HEK293 (cell line): ENCODE results near the gene GAB3.
"Not testable (repeated sequence)": the region's sequence is repeated elsewhere in the genome, so short reads cannot be mapped to it uniquely, and the experiment has no call there.

Experiments used
- ZNF175 ChIP-seq: fragments of 450-650 bp; formaldehyde crosslinking; IDR thresholded peaks from 2 replicates; pipeline ENCODE4 v1.5.1; 2016; ENCODE audit warnings: missing biosample characterization, missing genetic modification characterization
- ZNF184 ChIP-seq: fragments of 450-650 bp; IDR thresholded peaks from 2 replicates; pipeline ENCODE4 v1.5.1; 2018; ENCODE audit warnings: missing biosample characterization, mild to moderate bottlenecking, missing genetic modification characterization
- ZNF433 ChIP-seq: fragments of 450-650 bp; formaldehyde crosslinking; IDR thresholded peaks from 2 replicates; pipeline ENCODE4 v1.5.1; 2016; ENCODE audit warnings: missing biosample characterization, missing genetic modification characterization, low read depth
- ZNF530 ChIP-seq: fragments of 450-650 bp; formaldehyde crosslinking; IDR thresholded peaks from 2 replicates; pipeline ENCODE4 v1.5.1; 2016; ENCODE audit warnings: low read depth, missing biosample characterization, missing genetic modification characterization
- ZNF549 ChIP-seq: fragments of 450-650 bp; IDR thresholded peaks from 2 replicates; pipeline ENCODE4 v1.5.1; 2018; ENCODE audit warnings: missing biosample characterization, missing genetic modification characterization, mild to moderate bottlenecking, inconsistent platforms, moderate library complexity
- TF ChIP-seq, protein P1 (sequence below): fragments of 450-650 bp; formaldehyde crosslinking; IDR thresholded peaks from 2 replicates; pipeline ENCODE4 v1.5.1; 2016; ENCODE audit warnings: missing biosample characterization, missing genetic modification characterization
- TF ChIP-seq, protein P2 (sequence below): fragments of 450-650 bp; formaldehyde crosslinking; IDR thresholded peaks from 2 replicates; pipeline ENCODE4 v1.5.1; 2016; ENCODE audit warnings: missing biosample characterization, missing genetic modification characterization
- TF ChIP-seq, protein P3 (sequence below): fragments of 450-650 bp; formaldehyde crosslinking; IDR thresholded peaks from 2 replicates; pipeline ENCODE4 v1.5.1; 2016; ENCODE audit warnings: missing biosample characterization, missing genetic modification characterization
- TF ChIP-seq, protein P4 (sequence below): fragments of 450-650 bp; formaldehyde crosslinking; IDR thresholded peaks from 2 replicates; pipeline ENCODE4 v1.5.1; 2016; ENCODE audit warnings: missing biosample characterization, missing genetic modification characterization
- TF ChIP-seq, protein P5 (sequence below): sonication (generic); formaldehyde crosslinking; IDR thresholded peaks from 2 replicates; pipeline ENCODE4 v1.8.1; 2022; ENCODE audit warnings: mild to moderate bottlenecking, moderate library complexity, missing genetic modification reagents
- TF ChIP-seq, protein P6 (sequence below): fragments of 450-650 bp; formaldehyde crosslinking; IDR thresholded peaks from 2 replicates; pipeline ENCODE4 v1.5.1; 2016; ENCODE audit warnings: missing biosample characterization, missing genetic modification characterization, borderline replicate concordance

DNA sequence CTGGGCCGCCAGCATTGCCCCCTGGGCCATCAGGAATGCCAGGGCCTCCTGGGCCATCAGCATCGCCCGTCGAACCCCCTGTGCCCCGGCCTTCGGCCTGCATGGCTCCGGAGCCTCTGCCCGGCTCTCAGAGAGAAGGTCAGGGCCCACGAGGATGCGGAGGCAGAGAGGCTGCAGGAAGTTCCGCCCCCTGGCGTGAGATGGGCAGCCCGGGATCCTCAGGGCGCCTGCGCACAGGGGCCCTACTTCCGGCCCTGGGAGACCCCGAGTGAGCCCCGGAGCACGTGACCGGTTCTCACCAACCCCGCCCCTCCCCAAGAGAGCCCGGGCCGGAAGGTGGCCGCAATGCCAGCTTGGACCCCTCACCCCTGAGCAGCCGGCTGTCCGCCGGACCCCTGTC, 97.5 kb downstream of the GAB3 start, which contains the start of gene CTAG2:
- TF ChIP-seq, protein P1, sequence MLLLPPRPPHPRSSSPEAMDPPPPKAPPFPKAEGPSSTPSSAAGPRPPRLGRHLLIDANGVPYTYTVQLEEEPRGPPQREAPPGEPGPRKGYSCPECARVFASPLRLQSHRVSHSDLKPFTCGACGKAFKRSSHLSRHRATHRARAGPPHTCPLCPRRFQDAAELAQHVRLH (tag by site-specific recombination), result not testable (repeated sequence)
- TF ChIP-seq, protein P2, sequence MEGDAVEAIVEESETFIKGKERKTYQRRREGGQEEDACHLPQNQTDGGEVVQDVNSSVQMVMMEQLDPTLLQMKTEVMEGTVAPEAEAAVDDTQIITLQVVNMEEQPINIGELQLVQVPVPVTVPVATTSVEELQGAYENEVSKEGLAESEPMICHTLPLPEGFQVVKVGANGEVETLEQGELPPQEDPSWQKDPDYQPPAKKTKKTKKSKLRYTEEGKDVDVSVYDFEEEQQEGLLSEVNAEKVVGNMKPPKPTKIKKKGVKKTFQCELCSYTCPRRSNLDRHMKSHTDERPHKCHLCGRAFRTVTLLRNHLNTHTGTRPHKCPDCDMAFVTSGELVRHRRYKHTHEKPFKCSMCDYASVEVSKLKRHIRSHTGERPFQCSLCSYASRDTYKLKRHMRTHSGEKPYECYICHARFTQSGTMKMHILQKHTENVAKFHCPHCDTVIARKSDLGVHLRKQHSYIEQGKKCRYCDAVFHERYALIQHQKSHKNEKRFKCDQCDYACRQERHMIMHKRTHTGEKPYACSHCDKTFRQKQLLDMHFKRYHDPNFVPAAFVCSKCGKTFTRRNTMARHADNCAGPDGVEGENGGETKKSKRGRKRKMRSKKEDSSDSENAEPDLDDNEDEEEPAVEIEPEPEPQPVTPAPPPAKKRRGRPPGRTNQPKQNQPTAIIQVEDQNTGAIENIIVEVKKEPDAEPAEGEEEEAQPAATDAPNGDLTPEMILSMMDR (tag by site-specific recombination), result not testable (repeated sequence)
- TF ChIP-seq, protein P3, sequence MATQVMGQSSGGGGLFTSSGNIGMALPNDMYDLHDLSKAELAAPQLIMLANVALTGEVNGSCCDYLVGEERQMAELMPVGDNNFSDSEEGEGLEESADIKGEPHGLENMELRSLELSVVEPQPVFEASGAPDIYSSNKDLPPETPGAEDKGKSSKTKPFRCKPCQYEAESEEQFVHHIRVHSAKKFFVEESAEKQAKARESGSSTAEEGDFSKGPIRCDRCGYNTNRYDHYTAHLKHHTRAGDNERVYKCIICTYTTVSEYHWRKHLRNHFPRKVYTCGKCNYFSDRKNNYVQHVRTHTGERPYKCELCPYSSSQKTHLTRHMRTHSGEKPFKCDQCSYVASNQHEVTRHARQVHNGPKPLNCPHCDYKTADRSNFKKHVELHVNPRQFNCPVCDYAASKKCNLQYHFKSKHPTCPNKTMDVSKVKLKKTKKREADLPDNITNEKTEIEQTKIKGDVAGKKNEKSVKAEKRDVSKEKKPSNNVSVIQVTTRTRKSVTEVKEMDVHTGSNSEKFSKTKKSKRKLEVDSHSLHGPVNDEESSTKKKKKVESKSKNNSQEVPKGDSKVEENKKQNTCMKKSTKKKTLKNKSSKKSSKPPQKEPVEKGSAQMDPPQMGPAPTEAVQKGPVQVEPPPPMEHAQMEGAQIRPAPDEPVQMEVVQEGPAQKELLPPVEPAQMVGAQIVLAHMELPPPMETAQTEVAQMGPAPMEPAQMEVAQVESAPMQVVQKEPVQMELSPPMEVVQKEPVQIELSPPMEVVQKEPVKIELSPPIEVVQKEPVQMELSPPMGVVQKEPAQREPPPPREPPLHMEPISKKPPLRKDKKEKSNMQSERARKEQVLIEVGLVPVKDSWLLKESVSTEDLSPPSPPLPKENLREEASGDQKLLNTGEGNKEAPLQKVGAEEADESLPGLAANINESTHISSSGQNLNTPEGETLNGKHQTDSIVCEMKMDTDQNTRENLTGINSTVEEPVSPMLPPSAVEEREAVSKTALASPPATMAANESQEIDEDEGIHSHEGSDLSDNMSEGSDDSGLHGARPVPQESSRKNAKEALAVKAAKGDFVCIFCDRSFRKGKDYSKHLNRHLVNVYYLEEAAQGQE (tag by site-specific recombination), result not testable (repeated sequence)
- TF ChIP-seq, protein P4, sequence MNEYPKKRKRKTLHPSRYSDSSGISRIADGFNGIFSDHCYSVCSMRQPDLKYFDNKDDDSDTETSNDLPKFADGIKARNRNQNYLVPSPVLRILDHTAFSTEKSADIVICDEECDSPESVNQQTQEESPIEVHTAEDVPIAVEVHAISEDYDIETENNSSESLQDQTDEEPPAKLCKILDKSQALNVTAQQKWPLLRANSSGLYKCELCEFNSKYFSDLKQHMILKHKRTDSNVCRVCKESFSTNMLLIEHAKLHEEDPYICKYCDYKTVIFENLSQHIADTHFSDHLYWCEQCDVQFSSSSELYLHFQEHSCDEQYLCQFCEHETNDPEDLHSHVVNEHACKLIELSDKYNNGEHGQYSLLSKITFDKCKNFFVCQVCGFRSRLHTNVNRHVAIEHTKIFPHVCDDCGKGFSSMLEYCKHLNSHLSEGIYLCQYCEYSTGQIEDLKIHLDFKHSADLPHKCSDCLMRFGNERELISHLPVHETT, result not testable (repeated sequence)
- TF ChIP-seq ZNF433; ZNF549 (tag by site-specific recombination); ZNF184 (tag by site-specific recombination); ZNF175 (tag by site-specific recombination); ZNF530 (tag by site-specific recombination): not testable (repeated sequence)
- TF ChIP-seq, protein P5, sequence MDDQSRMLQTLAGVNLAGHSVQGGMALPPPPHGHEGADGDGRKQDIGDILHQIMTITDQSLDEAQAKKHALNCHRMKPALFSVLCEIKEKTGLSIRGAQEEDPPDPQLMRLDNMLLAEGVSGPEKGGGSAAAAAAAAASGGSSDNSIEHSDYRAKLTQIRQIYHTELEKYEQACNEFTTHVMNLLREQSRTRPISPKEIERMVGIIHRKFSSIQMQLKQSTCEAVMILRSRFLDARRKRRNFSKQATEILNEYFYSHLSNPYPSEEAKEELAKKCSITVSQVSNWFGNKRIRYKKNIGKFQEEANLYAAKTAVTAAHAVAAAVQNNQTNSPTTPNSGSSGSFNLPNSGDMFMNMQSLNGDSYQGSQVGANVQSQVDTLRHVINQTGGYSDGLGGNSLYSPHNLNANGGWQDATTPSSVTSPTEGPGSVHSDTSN (CRISPR knock-in tag), result not testable (repeated sequence)
- TF ChIP-seq, protein P6, sequence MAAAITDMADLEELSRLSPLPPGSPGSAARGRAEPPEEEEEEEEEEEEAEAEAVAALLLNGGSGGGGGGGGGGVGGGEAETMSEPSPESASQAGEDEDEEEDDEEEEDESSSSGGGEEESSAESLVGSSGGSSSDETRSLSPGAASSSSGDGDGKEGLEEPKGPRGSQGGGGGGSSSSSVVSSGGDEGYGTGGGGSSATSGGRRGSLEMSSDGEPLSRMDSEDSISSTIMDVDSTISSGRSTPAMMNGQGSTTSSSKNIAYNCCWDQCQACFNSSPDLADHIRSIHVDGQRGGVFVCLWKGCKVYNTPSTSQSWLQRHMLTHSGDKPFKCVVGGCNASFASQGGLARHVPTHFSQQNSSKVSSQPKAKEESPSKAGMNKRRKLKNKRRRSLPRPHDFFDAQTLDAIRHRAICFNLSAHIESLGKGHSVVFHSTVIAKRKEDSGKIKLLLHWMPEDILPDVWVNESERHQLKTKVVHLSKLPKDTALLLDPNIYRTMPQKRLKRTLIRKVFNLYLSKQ (tag by site-specific recombination), result not testable (repeated sequence)
